Measurements from ENCODE around the gene PHAF1.

Gene PHAF1

DNA sequence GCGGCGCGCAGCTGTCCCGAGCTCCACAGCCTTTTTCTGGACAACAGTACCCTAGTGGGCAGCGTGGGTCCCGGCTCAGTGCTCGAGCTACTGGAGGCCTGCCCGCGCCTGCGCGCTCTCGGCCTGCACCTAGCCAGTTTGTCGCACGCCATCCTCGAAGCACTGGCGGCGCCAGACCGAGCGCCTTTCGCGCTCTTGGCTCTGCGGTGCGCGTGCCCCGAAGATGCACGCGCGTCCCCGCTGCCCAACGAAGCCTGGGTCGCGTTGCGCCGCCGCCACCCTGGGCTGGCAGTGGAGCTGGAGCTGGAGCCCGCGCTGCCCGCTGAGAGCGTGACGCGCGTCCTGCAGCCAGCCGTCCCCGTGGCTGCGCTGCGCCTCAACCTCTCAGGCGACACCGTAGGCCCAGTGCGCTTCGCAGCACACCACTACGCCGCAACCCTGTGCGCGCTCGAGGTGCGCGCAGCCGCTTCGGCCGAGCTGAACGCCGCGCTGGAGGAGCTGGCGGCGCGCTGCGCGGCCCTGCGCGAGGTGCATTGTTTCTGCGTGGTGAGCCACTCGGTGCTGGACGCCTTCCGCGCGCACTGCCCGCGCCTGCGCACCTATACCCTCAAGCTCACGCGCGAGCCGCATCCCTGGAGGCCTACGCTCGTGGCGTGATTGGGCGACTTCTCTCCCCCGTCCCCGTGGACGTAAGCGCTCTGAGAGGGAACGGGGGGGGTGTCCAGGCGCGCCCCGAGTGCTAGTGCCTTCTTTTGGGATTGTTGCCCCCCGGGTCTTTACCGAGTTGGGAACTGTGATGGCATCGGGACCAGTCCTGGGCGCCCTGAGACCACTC lies 53.6 kb downstream of the PHAF1 start:
- TF ChIP-seq, protein P1, sequence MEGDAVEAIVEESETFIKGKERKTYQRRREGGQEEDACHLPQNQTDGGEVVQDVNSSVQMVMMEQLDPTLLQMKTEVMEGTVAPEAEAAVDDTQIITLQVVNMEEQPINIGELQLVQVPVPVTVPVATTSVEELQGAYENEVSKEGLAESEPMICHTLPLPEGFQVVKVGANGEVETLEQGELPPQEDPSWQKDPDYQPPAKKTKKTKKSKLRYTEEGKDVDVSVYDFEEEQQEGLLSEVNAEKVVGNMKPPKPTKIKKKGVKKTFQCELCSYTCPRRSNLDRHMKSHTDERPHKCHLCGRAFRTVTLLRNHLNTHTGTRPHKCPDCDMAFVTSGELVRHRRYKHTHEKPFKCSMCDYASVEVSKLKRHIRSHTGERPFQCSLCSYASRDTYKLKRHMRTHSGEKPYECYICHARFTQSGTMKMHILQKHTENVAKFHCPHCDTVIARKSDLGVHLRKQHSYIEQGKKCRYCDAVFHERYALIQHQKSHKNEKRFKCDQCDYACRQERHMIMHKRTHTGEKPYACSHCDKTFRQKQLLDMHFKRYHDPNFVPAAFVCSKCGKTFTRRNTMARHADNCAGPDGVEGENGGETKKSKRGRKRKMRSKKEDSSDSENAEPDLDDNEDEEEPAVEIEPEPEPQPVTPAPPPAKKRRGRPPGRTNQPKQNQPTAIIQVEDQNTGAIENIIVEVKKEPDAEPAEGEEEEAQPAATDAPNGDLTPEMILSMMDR (conservative IDR thresholded peaks at IDR 0.05; ENCODE audit: low read depth, low read length): no peak
- peak; percentile 54 for DNase-seq (ENCODE audit: low read depth)
- peak overlapping the region; percentile 32 for H3K4me3 ChIP-seq (ENCODE audit: low read depth, low read length)

DNA sequence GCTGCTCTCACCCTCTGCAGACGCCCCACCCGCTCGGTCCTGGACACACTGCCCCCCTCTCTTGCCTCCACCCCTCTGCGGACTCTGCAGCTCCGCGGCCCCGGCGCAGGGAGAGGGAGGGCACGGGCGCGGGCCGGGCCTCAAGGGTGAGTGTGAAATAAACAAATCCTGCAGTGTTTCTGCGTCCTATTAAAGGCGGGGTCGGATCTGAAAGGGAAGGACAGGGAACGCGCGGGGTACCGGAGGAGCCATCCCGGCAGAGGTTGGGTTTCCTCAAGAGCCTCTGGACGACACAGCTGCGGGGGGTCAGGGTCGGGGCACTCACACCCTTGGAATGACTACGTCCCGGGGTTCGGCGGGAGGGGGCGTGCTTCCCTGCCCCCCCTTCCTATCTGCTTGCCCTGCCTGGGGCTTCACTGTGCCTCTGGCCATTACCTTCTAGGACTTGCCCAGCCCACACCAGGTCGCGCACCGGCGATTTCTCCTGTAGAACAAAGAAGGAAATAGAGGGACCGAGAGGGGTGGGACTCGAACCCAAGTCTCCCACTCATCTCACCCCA lies 54.3 kb downstream of the PHAF1 start:
- peak overlapping the region; percentile 32 for H3K4me3 ChIP-seq (ENCODE audit: low read depth, low read length)
- DNase-seq (ENCODE audit: low read depth): no peak
- TF ChIP-seq, protein P1 (conservative IDR thresholded peaks at IDR 0.05; ENCODE audit: low read depth, low read length): no peak

DNA sequence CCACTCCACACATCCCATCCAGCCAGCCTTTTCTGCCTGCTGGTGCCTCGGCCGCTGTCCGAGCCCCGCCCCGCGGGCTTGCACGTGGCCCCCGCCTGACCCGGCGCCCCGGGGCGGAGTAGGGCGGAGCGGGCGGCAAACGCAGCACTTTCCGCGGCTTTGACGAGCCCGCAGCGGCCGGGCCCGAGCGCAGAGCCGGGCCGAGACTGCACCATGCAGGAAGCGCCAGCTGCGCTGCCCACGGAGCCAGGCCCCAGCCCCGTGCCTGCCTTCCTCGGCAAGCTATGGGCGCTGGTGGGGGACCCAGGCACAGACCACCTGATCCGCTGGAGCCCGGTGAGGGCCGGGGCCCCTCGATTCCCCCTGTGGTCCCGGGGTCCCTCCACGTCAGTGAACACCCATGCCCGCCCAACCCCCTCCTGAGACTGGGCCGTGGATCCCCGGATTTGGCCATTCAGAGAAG lies 54.9 kb downstream of the PHAF1 start, which contains the start of gene HSF4:
TSS of gene HSF4 (plus strand) at position 147 of the 463 bp plus-strand sequence. CDS start at position 214, 67 bp downstream.
- peak within 1 kb of the TSS; percentile 32 for H3K4me3 ChIP-seq (ENCODE audit: low read depth, low read length)
- no peak for DNase-seq (ENCODE audit: low read depth)
- TF ChIP-seq, protein P1 (conservative IDR thresholded peaks at IDR 0.05; ENCODE audit: low read depth, low read length): no peak

DNA sequence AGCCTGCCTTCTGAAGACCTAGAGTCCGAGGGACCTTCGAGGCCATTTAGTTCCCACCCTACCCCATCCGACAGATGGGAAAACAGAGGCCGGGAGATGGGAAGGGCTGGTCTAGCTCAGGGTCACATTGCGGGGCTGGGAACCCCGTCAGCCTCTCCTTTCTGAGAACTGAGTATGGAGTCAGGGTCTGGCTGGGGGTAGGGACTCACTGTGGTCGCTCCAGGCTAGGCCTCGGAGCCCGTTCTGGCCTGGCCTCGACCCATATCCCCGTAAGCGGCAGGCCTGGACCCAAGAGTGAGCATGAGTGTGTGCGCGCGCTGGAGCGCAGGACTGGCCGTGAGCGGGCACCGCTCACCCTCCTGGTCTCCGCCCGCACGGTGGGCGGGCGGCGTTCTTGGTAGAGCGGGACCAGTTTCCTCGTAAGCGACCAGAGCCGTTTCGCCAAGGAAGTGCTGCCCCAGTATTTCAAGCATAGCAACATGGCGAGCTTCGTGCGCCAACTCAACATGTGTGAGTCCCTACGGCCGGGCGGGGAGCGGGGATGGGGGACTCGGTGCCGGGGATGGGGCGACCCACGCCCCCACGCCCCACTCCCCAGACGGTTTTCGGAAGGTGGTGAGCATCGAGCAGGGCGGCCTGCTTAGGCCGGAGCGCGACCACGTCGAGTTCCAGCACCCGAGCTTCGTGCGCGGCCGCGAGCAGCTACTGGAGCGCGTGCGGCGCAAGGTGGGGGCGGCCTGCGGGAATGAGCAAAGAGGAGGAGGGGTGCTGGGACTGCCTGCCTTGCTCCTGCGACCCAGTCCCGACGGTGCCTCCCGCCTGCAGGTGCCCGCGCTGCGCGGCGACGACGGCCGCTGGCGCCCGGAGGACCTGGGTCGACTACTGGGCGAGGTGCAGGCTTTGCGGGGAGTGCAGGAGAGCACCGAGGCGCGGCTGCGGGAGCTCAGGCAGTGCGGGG lies 55.7 kb downstream of the PHAF1 start:
- TF ChIP-seq, protein P1 (conservative IDR thresholded peaks at IDR 0.05; ENCODE audit: low read depth, low read length): no peak
- DNase-seq (ENCODE audit: low read depth): no peak
- no peak overlapping the region for H3K4me3 ChIP-seq (ENCODE audit: low read depth, low read length)

DNA sequence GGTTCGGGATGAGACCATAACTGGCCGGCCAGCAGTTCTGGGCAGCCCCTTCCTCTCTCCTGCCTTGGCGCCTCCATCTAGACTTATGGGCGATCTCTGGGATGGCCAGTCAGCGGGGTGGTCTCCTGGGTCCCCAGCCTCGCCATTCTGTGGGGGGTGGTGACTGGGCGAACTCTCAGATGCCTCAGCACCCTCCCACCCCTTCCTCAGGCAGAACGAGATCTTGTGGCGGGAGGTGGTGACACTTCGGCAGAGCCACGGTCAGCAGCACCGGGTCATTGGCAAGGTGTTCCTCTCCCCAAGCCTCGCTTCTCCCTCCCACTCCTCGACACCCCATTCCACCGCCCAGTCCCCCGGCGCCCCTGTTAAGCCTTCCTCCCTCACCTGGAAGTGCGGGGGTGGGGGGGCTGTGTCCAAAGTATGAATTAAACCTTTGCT lies 56.4 kb downstream of the PHAF1 start:
- DNase-seq (ENCODE audit: low read depth): no peak
- H3K4me3 ChIP-seq (ENCODE audit: low read depth, low read length): no peak overlapping the region
- TF ChIP-seq, protein P1 (conservative IDR thresholded peaks at IDR 0.05; ENCODE audit: low read depth, low read length): no peak

DNA sequence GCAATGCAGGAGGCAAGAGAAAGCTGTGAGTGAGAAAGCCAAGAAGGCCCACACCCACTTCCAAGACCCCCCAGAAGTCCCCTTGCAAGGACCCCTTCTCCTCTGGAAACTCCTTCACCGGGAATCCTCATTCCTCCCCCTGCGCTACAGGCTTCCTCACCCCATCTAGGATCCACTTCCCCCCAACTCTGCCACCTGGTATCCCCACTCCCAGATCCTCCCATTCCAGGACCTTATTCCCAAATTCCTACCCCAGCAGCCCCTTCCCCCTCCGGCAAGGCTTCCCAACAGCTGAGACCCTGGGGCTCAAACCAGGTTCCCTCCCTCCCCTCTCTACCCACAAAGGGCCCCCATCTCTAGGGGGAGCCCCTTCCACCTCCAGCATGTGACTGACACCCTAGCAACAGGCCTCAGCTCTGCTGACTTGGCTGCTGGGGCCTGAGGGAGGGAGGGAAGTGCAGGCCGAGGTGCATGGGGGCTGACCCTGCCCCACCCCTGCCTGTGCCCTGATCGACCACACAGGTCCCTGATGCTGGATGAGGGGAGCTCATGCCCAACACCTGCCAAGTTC lies 56.9 kb downstream of the PHAF1 start:
- TF ChIP-seq, protein P1 (conservative IDR thresholded peaks at IDR 0.05; ENCODE audit: low read depth, low read length): no peak
- DNase-seq (ENCODE audit: low read depth): no peak
- H3K4me3 ChIP-seq (ENCODE audit: low read depth, low read length): no peak overlapping the region
